Pulmonary artery endothelial cell (primary cell): ENCODE data around the gene LAG3. TPM values are rescaled to one million over a fixed set of nuclear protein-coding genes. Genes with fewer than 3 reads are reported as not detected.
A peak's percentile ranks its signal among the peaks of the same experiment; 100 is the strongest.

Experiments
- DNase-seq: peaks from one replicate; pipeline ENCODE4 v3.0.0-alpha.2; 2011; ENCODE audit warnings: low read depth, low spot score
- total RNA-seq: library from RNA; depleted of rRNA; stranded (reverse); fragments of >200 nt; gene quantifications from 2 replicates; pipeline ENCODE4 v1.2.3, GENCODE V29; 2014

Gene LAG3
- total RNA-seq, 1 donor from 2014 or later: 0.13 TPM

GRCh38 chr12:6752921-6753771 is 19.2 kb upstream of the LAG3 start, which contains the start of gene MLF2:
MLF2 (minus strand) TSS chr12:6753141; CDS start chr12:6752334, 807 bp downstream.
- peak; percentile 96 for DNase-seq

DNA sequence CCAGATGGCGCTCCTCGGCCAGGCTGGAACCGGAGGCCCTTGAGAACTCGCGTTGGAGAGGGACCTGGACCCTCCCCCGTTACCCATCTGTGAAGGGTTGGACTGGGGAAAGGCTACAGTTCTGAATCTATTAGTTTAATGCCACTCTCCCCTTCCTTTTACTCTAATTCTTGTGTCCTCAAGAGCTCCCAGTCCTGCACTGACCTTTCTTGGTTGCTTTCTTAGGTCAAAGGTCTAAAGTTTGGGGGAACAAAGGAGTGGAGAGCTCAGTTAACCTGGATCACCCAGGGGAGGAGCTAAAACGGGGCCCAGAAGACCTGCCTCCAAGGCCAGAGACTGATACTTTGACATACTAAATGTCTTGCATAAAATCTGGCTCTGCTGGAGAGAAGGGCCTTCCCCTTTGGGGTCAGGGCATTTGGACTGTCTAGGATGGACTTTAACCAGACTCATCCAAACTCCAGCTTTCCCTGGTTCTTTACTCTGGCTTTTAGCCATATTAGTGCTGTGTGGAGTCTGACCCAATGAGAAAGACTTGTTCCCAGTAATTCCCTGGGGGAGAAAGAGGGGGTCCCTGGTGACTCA is 18.5 kb upstream of the LAG3 start:
- no peak for DNase-seq

GRCh38 chr12:6754411-6754810 is 17.9 kb upstream of the LAG3 start:
- DNase-seq: no peak

DNA sequence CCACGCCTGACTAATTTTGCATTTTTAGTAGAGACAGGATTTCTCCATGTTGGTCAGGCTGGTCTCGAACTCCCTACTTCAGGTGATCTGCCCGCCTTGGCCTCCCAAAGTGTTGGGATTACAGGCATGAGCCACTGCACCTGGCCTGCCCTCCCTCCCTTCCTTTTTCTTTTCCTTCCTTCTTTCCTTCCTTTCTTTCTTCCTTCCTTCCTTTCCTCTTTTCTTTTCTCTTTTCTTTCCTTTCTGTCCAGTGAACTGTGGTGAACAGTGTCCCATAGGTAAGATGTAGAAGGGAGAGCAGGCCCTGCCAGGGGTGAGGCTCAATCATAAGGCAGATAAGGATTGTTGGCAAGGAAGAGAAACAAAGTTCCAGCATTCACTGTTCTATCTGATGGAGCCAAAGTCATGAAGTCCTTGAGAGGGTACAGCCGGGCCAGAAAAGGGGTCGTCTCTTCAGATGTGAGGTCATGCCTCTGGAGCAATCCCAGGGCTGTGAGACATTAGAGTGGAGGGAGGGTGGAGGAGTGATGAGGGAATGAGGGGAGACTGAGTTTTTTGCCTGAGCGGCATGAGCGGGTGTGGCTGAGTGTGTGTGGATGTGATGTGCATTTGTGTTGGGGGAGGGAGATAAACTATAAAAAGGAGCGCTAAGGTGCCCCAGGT is 15.2 kb upstream of the LAG3 start:
- DNase-seq: no peak

DNA sequence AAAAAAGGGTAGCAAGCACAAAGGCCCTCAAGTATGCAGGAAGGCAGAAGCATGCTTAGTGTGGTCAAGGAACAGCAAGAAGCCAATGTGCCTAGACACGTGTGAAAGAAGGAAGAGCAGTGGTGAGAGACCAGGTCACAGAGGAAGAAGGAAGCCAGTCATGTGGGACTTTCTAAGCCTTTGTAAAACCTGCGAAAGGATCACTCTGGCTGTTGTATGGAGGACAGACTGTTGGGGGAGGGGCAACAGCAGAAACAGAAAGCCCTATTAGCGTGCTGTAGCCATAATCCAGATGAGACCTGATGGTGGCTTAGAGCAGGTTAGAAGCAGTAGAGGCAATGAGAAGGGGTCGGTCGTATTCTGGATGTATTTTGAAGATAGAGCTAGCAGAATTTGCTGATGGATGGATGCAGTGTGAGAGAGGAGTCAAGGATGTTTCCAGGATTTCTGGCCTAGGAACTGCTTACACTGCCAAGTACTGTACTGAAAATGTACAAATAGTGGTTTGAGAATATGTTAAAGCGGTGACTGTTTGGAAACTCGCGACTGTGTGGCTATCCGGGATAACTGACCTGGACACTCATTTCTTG is 13.7 kb upstream of the LAG3 start:
- DNase-seq: no peak

- no peak for DNase-seq
These were observed 12.6 kb upstream of the LAG3 start for GRCh38 chr12:6759741-6760140.

GRCh38 chr12:6763380-6763779 is 8.9 kb upstream of the LAG3 start:
- no peak for DNase-seq

DNA sequence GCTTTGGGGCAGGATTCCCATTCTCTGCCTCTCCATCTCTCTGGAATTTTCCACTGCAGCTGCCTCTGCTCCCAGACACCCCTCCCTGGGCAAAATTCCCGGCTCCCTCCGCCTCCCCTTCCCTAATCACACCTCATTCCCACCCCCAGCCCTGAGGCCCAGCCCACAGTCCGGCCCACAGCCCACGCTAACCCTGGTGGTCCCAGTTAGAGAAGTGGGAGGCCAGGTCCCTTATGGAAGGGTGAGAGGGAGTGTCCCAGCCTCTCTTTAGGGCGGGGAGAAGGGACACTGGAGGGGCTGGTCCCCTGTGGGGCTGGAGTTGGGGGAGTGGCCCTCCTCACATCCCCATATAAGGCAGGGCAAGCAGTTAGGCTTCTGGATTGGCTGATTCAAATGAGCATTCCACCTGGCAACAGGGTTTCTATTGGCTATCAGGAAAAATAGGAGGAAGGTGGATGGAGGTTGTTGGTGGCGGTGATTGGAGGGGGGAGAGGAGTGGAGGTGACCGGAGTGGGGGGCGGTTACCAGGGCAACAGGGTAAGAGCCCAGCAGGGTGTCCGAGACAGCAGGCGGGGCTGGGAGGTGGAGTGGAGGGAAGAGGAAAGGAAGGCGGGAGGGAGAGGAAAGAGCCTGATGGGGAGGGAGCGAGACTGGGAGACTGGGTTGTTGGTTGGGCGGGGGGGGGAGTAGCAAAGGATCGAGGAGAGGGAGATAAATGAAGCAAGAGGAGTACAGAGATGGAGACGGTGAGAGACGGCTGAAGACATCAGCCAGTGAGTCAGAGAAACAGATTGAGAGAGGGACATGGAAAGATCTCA is 8.1 kb upstream of the LAG3 start:
- peak; percentile 98 for DNase-seq

- DNase-seq: no peak
These were observed 7.2 kb upstream of the LAG3 start for GRCh38 chr12:6765048-6765633.

DNA sequence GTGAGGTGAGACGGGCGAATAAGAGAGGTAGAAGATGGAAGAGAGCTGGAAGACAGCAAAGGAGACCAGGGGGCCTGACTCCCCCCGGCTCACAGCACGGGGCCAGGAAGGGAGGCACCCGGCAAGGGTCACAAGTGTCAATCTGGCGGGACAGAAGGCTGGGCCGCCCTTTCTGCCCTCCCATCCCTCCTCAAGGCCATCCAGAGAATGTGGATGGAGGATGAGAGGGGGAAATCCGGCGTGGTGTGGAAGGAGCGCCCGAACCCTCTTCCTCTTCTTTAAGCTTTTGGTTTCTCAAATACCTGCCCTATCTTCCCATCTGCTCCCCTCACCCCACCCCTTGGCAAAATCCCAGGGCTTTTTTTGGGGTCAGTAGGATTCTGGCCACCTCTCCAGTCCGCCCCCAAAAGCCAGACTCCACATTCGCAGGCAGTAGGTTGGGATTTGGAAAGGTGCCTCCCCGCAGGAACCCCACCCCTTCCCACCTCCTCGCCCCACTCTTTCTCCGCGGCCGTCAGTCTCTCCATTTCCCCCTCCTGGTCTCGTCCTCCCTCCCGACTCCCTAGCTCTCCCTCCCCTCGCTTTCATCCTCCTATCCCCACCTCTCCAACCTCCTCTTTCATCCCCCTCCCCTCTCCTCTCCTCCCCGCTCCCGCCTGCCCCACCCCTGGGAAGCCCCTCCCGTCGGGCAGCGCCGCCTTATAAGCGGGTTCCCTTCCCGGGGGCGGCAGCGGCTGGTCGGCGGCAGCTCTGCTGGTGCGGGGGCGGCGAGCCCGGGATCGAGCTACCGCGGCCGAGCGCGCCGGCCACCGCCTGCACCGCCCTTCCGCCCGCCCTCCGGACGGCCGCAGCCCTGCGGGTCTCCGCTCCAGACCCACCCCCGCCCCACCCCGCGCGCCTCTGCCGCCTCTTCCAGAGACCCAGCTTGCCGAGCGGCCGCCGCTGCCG is 6.4 kb upstream of the LAG3 start, which contains the start of gene PTMS:
Gene PTMS (plus strand): TSS at position 730 of the 948 bp plus-strand sequence. CDS start 343 bp downstream, outside the sequence.
- DNase-seq: peak; percentile 68

DNA sequence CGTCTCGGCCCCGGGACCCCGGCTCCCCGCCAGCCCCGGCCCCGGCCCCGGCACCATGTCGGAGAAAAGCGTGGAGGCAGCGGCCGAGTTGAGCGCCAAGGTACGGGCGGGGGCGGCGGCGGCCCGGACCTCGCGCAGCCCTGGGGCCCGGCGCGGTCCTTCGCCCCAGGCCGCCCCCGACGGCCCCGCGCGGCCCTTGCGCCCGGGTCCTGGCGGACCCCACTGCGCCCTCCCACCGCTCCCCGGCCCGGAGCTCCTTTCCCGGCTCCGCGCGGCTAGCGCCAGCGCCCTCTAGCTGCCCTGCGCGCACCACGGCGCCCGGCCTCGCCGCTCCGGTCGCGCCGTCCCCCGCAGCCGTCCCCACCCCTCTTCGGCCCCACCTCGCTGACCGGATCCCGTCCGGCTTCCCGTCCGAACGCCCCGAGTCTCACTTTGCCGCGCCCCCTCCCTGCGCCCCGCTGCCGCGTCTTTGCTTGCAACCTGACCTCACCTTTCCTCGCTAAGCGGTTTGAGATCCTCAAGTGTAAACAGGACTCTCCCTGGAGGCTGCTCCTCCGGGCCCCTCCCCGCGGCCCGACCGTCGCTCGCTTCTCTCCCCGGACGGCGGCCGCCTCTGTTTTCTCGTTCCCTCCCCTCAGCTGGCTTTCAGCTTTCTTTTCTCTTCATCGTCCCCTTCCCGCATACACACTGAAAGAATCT is 5.5 kb upstream of the LAG3 start:
- DNase-seq: no peak

DNA sequence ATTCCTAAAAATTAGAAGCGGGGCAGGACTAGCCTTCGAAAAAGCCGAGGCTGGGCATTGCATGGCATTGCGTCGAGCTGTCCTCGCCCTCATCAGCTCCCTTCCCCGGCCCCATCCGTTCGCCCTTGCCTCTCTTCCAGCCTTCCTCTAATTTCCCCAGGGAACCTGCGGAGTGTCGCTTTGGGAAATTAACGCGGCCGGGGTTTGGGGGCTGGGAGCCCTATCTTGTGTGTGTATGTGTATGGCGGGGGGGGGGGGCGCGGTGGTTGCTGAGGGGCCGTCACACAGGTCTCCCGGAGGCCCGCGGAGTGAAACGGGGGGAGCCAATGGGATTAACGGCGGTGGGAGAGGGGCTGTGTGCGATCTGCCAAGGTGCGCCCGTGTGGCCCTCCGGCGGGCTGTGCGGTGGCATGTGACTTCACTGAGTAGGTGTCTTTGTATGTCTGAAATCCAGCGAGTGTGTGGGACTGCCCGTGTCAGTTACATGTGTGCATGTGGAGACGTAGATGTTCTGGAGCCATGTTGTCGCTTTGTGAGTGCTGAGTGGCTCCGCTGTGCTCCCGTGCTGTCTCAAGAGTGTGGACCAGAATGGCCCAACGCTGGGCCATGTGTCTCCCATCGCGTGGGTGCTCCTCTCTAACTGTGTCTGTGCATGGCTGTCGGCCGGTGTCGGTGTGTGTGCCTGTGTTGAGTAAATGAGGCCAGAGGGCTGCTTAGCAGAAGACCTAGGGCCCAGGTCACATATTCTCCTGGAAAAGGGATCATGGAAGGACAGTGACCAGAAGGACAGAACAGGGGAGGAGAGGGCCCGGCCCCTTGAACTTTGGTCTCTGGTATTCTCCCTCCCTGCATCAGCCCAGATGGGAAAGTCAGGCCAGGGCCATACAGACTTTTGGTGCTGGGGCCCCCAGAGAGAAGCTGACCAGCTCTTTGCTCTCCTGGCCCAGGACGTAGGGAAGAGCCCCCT is 4.7 kb upstream of the LAG3 start:
- no peak for DNase-seq

- no peak for DNase-seq
These were observed 3.8 kb upstream of the LAG3 start for GRCh38 chr12:6768437-6768914.

- no peak for DNase-seq
These were observed 3.3 kb upstream of the LAG3 start for GRCh38 chr12:6768990-6769389.

DNA sequence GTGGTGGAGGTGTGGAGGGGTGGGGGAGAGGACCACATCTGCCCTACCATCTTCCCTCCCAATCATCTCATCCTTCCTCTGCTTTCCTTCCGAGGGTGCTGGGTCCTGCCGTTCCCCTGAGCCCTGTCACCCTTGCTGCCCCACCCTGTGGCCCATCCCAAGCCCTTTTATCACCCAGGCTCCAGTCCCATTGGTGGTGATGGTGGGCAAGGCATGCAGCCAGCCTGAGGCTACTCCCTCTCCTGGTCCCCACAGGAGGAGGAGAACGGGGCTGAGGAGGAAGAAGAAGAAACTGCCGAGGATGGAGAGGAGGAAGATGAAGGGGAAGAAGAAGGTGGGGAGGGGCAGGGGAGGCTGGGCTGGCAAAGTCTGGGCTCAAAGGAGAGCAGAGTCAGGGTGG is 2.7 kb upstream of the LAG3 start:
- DNase-seq: no peak

- DNase-seq: no peak
These were observed 2.2 kb upstream of the LAG3 start for GRCh38 chr12:6770094-6770493.

GRCh38 chr12:6770600-6770999 is 1.7 kb upstream of the LAG3 start:
- DNase-seq: no peak

DNA sequence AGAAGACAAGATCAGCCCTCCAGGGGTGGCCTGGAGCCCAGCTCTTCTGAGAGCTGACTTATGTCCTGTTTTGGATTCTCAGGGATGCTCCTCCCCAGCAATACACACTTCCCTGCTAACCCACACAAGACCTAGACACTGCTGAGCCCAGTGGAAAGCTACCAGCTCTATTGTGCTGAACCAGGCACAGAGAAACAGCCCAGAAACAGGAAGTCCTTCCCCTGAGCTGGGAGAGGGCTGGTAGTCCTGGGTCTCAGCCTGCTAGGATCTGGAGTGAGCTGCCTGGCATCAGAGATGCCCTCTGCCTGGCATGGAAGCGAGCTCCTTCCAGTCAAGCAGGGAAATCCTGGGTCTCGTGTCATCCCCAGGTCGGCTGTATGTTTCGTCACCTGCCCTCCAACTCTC is 1.2 kb upstream of the LAG3 start:
- DNase-seq: no peak
